Endothelial cell of umbilical vein (primary cell): Measurements from ENCODE around the gene RANBP17. TPM values are rescaled to one million over a fixed set of nuclear protein-coding genes. Genes with fewer than 3 reads are reported as not detected.

ENCODE experiments used
- BruUV-seq: library from RNA; stranded (reverse); fragments of 400-500 nt; replicated peaks from 2 replicates; lab custom pipeline; 2021; lab: Mats Ljungman, UMichigan
- CTCF ChIA-PET: fragments of 300-600, 350-600 bp; sonication (Branson Sonifier 250); formaldehyde crosslinking; loops from one replicate; lab custom pipeline; 2021; ENCODE audit warnings: antibody characterized with exemption, inconsistent platforms; lab: Charles Lee
- POLR2A ChIA-PET: fragments of 300-600, 350-600 bp; sonication (Branson Sonifier 250); formaldehyde crosslinking; loops from one replicate; lab custom pipeline; 2021; ENCODE audit warnings: antibody characterized with exemption, inconsistent platforms; lab: Charles Lee
- DNase-seq: peaks from one replicate; pipeline ENCODE4 v3.0.0-alpha.2; 2011; ENCODE audit warnings: low read depth, low spot score
- FAIRE-seq: peaks from 2 replicates; lab custom pipeline; 2011; peaks lifted over from hg19 to GRCh38; lab: Jason Lieb, UNC
- H2AFZ ChIP-seq: 2 replicates; pipeline ENCODE4 v1.6.0; 2012; ENCODE audit warnings: low read depth, low read length, control low read depth, inconsistent platforms
- H3K27ac ChIP-seq: 2 replicates; pipeline ENCODE4 v1.5.1; 2011; ENCODE audit warnings: low read depth, mild to moderate bottlenecking, control low read depth, low read length, moderate library complexity; ENCODE audit not compliant: insufficient read depth
- H3K27me3 ChIP-seq, 2 experiments: 2 replicates each; pipeline versions ENCODE4 v1.6.0 to v1.6.1; 2011; ENCODE audit warnings: low read length in 2 of 2, mixed read lengths in 1 of 2; ENCODE audit not compliant: control insufficient read depth in 2 of 2, insufficient read depth in 2 of 2
- H3K36me3 ChIP-seq, 2 experiments: 2 replicates in 1 of 2; 3 replicates in 1 of 2; pipeline ENCODE4 v1.5.1; 2011; ENCODE audit warnings: low read length in 2 of 2, mild to moderate bottlenecking in 1 of 2, moderate library complexity in 1 of 2; ENCODE audit not compliant: control insufficient read depth in 2 of 2, insufficient read depth in 2 of 2; ENCODE audit errors: extremely low read depth in 1 of 2
- H3K4me1 ChIP-seq: 3 replicates; pipeline ENCODE4 v1.5.1; 2011; ENCODE audit warnings: mild to moderate bottlenecking, low read length; ENCODE audit not compliant: control insufficient read depth, insufficient read depth; ENCODE audit errors: extremely low read depth
- H3K4me2 ChIP-seq: 2 replicates; pipeline ENCODE4 v1.6.1; 2011; ENCODE audit warnings: low read length, control low read depth, mixed read lengths; ENCODE audit not compliant: insufficient read depth
- H3K4me3 ChIP-seq, 3 experiments: fragments of 200-600 bp in 1 of 3; sonication (generic), shearing (Covaris generic) in 1 of 3; replicated peaks in 1 of 3; 2 replicates each; pipeline ENCODE4 v1.5.1; 2011 to 2016; ENCODE audit warnings: control low read depth in 3 of 3, low read length in 3 of 3, mild to moderate bottlenecking in 2 of 3, inconsistent platforms in 1 of 3, low read depth in 1 of 3, moderate library complexity in 1 of 3; ENCODE audit not compliant: insufficient read depth in 1 of 3
- H3K79me2 ChIP-seq: 2 replicates; pipeline ENCODE4 v1.6.0; 2012; ENCODE audit warnings: low read length, inconsistent platforms; ENCODE audit not compliant: control insufficient read depth, insufficient read depth
- H3K9ac ChIP-seq: replicated peaks from 2 replicates; pipeline ENCODE3; 2011; ENCODE audit warnings: low read length, control low read depth; ENCODE audit not compliant: insufficient read depth; ENCODE audit errors: extremely low read depth
- H3K9me1 ChIP-seq: replicated peaks from 3 replicates; pipeline ENCODE4 v1.6.0; 2011; ENCODE audit warnings: mild to moderate bottlenecking, low read length; ENCODE audit not compliant: control insufficient read depth, insufficient read depth; ENCODE audit errors: extremely low read depth
- H3K9me3 ChIP-seq: replicated peaks from 2 replicates; pipeline ENCODE4 v1.5.1; 2012; ENCODE audit warnings: low read length, inconsistent platforms; ENCODE audit not compliant: control insufficient read depth, insufficient read depth
- H4K20me1 ChIP-seq: replicated peaks from 2 replicates; pipeline ENCODE3; 2011; ENCODE audit warnings: mild to moderate bottlenecking, low read length; ENCODE audit not compliant: control insufficient read depth, insufficient read depth; ENCODE audit errors: extremely low read depth
- EZH2 ChIP-seq: IDR thresholded peaks from 2 replicates; pipeline ENCODE4 v1.6.1; 2012; ENCODE audit warnings: borderline replicate concordance, low read depth, mild to moderate bottlenecking, moderate library complexity, low read length, inconsistent platforms; ENCODE audit not compliant: severe bottlenecking
- FOS ChIP-seq: IDR thresholded peaks from 2 replicates; pipeline ENCODE4 v1.6.1; 2011; ENCODE audit warnings: mild to moderate bottlenecking, low read length, moderate library complexity, borderline replicate concordance; ENCODE audit not compliant: insufficient read depth
- GATA2 ChIP-seq: IDR thresholded peaks from 2 replicates; pipeline ENCODE4 v1.7.0; 2011; ENCODE audit warnings: low read depth, mild to moderate bottlenecking, moderate library complexity, mixed read lengths, low read length; ENCODE audit not compliant: insufficient read length, insufficient read depth
- JUN ChIP-seq: IDR thresholded peaks from 2 replicates; pipeline ENCODE4 v1.6.1; 2011; ENCODE audit warnings: borderline replicate concordance, low read depth; ENCODE audit not compliant: insufficient read length, insufficient read depth
- MYC ChIP-seq: IDR thresholded peaks from one replicate; pipeline ENCODE4 v1.6.1; 2011; ENCODE audit warnings: mild to moderate bottlenecking, low read depth, low read length
- POLR2A ChIP-seq: IDR thresholded peaks from 2 replicates; pipeline ENCODE4 v1.6.1; 2012; ENCODE audit warnings: low read depth, mild to moderate bottlenecking, control low read depth, low read length
- POLR2AphosphoS5 ChIP-seq: IDR thresholded peaks from 2 replicates; pipeline ENCODE4 v1.6.1; 2012; ENCODE audit warnings: low read depth, mild to moderate bottlenecking, control low read depth, low read length, moderate library complexity; ENCODE audit not compliant: insufficient read depth
- dilution Hi-C: fragments of 300-500 bp; cut with MboI; formaldehyde crosslinking; loops from one replicate; pipeline ENCODE4 v1.15.0; 2019; ENCODE audit warnings: low sequenced_read_pairs; ENCODE audit not compliant: extremely low pct_ligation_motif_present
- intact Hi-C: fragments of 100-400 bp; cut with micrococcal nuclease; formaldehyde crosslinking; loops from one replicate; pipeline ENCODE4 v1.10.0; 2022
- polyA plus RNA-seq, 4 experiments: library from polyadenylated mRNA; depleted of rRNA in 3 of 4; stranded (reverse) in 3 of 4; unstranded in 1 of 4; fragments of >200 nt; gene quantifications; 2 replicates each; pipeline versions ENCODE4 v1.2.1 to v1.2.3, GENCODE V29; 2011 to 2012; ENCODE audit warnings: missing spikeins in 1 of 4
- total RNA-seq: library from RNA; stranded (reverse); gene quantifications from 2 replicates; pipeline ENCODE4 v1.2.3, GENCODE V29; 2021
- TF ChIP-seq, protein P1 (sequence below): IDR thresholded peaks from 2 replicates; pipeline ENCODE4 v1.6.1; 2011; ENCODE audit not compliant: insufficient read depth, insufficient read length
- TF ChIP-seq, protein P2 (sequence below), 2 donors: IDR thresholded peaks; 1 replicate in 1 of 2; 2 replicates in 1 of 2; pipeline ENCODE4 v1.5.1; 2011; ENCODE audit warnings: low read length in 2 of 2, mild to moderate bottlenecking in 2 of 2, moderate library complexity in 2 of 2, control low read depth in 1 of 2, inconsistent platforms in 1 of 2, low read depth in 1 of 2; ENCODE audit not compliant: insufficient read depth in 1 of 2; ENCODE audit errors: extremely low read depth in 1 of 2

RANBP17 gene
- total and polyA plus RNA-seq, 2 donors (not counting 3 experiments of a cell fraction or from before 2014, with no cell fraction given) = 5.6 to 13.6 TPM

DNA sequence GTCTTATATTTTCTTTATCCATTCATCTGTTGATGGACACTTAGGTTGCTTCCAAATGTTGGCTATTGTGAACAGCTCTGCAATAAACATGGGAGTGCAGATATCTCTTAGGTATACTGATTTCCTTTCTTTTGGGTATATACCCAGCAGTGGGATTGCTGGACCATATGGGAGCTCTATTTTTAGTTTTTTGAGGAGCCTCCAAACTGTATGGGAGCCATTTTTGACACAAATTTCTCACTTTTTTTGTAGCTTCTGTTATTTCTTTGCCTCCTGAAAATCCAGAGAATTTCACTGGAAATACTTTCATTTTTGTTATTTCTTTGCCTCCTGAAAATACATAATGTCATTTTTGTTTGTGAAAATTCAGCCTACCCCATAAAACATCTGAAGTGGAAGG is 15.0 kb upstream of the RANBP17 start:
- dilution Hi-C loops (no loop called here), intact Hi-C loops (no loop called here)
- ChIA-PET POLR2A (no interaction called here), CTCF (no interaction called here)
- no TSS peak for BruUV-seq
- Histone ChIP-seq H4K20me1 (no peaks in the 10 kb centered on the region), H2AFZ (no peak overlapping the region), H3K36me3 (no peaks in the 10 kb centered on the region), H3K9me3 (no peaks in the 10 kb centered on the region), H3K4me2 (no peak overlapping the region), H3K79me2 (no peaks in the 10 kb centered on the region), H3K27ac (no peak overlapping the region), H3K4me3 (no peak overlapping the region), H3K4me1 (no peaks in the 10 kb centered on the region), H3K9ac (no peak overlapping the region), H3K27me3 (peaks cover 1 to 2% of the 10 kb centered on the region in 2 experiments), H3K9me1 (no peaks in the 10 kb centered on the region)
- no peak for TF ChIP-seq JUN
- TF ChIP-seq FOS = no peak
- TF ChIP-seq EZH2 = no peak
- TF ChIP-seq GATA2 = no peak
- TF ChIP-seq, protein P1, sequence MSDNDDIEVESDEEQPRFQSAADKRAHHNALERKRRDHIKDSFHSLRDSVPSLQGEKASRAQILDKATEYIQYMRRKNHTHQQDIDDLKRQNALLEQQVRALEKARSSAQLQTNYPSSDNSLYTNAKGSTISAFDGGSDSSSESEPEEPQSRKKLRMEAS = no peak
- no peak for TF ChIP-seq MYC
- no peak for TF ChIP-seq POLR2AphosphoS5
- TF ChIP-seq POLR2A = no peak
- TF ChIP-seq, protein P2, sequence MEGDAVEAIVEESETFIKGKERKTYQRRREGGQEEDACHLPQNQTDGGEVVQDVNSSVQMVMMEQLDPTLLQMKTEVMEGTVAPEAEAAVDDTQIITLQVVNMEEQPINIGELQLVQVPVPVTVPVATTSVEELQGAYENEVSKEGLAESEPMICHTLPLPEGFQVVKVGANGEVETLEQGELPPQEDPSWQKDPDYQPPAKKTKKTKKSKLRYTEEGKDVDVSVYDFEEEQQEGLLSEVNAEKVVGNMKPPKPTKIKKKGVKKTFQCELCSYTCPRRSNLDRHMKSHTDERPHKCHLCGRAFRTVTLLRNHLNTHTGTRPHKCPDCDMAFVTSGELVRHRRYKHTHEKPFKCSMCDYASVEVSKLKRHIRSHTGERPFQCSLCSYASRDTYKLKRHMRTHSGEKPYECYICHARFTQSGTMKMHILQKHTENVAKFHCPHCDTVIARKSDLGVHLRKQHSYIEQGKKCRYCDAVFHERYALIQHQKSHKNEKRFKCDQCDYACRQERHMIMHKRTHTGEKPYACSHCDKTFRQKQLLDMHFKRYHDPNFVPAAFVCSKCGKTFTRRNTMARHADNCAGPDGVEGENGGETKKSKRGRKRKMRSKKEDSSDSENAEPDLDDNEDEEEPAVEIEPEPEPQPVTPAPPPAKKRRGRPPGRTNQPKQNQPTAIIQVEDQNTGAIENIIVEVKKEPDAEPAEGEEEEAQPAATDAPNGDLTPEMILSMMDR (IDR thresholded peaks at IDR 0.05; ENCODE audit: extremely low read depth in 1 of 2, insufficient read depth in 1 of 2, low read depth in 1 of 2, low read length in 2 of 2) = no peak
- DNase-seq = no peak
- no peak for FAIRE-seq
